ENCODE results near the gene LDB1.

GRCh38 chr10:102102421-102102820 is 17.7 kb downstream of the LDB1 start:
- no peak for TF ChIP-seq POLR2A (IDR thresholded peaks at IDR 0.05)
- no peak for TF ChIP-seq CTCF (IDR thresholded peaks at IDR 0.05)
- TF ChIP-seq EP300 (IDR thresholded peaks at IDR 0.05; ENCODE audit: low read depth), result no peak
- TF ChIP-seq POLR2AphosphoS5 (IDR thresholded peaks at IDR 0.05), result no peak
